ENCODE results near the gene AZIN2. TPM values are rescaled to one million over a fixed set of nuclear protein-coding genes. Genes with fewer than 3 reads are reported as not detected.

Gene AZIN2
- total and polyA plus RNA-seq, 2 of the 13 experiments (the other 11 are each of a cell fraction or from before 2014, with no cell fraction given), result 1.7 to 3.5 TPM

- TF ChIP-seq HOMEZ (CRISPR knock-in tag; IDR thresholded peaks at IDR 0.05; ENCODE audit: low read depth) (0 out of 2 replicates have a peak, but pooled peaks have one; percentile 28), ARID3A (IDR thresholded peaks at IDR 0.05; ENCODE audit: low read depth, low read length) (no peak), KDM3A (CRISPR knock-in tag; IDR thresholded peaks at IDR 0.05; ENCODE audit: low read depth) (no peak), ZNF598 (CRISPR knock-in tag; IDR thresholded peaks at IDR 0.05; ENCODE audit: borderline replicate concordance) (peak; percentile 46; the same call in 1 of the 2 replicates), FOXO1 (CRISPR knock-in tag; IDR thresholded peaks at IDR 0.05) (0 out of 2 replicates have a peak, but pooled peaks have one; percentile 28), MATR3 (CRISPR knock-in tag; IDR thresholded peaks at IDR 0.05) (no peak), GATAD1 (CRISPR knock-in tag; IDR thresholded peaks at IDR 0.05) (no peak), YY1 (IDR thresholded peaks at IDR 0.05; ENCODE audit: insufficient read depth, insufficient replicate concordance, low read depth, low read length) (peak; percentile 17), ZSCAN31 (CRISPR knock-in tag; IDR thresholded peaks at IDR 0.05; ENCODE audit: low read depth) (peak; percentile 35; the same call in 1 of the 2 replicates), RAD21 (CRISPR knock-in tag; IDR thresholded peaks at IDR 0.05) (peak; percentile 78), HNRNPUL1 (IDR thresholded peaks at IDR 0.05; ENCODE audit: low read depth, low read length) (no peak), GATAD2A (CRISPR knock-in tag; IDR thresholded peaks at IDR 0.05) (peak; percentile 31; the same call in 1 of the 2 replicates), XRCC5 (optimal IDR thresholded peaks at IDR 0.05; ENCODE audit: low read length) (peak; percentile 18), FOSL2 (CRISPR knock-in tag; IDR thresholded peaks at IDR 0.05) (peak; percentile 63), ZBTB33 (CRISPR knock-in tag; IDR thresholded peaks at IDR 0.05) (peak; percentile 38; the same call in 1 of the 2 replicates), ZNF687 (CRISPR knock-in tag; IDR thresholded peaks at IDR 0.05) (peak; percentile 44; the same call in 1 of the 2 replicates), NR2F6 (IDR thresholded peaks at IDR 0.05) (peak; percentile 32; the same call in 1 of the 2 replicates), NR2F6 (CRISPR knock-in tag; IDR thresholded peaks at IDR 0.05) (peak; percentile 41; the same call in 1 of the 2 replicates), ARNT2 (CRISPR knock-in tag; IDR thresholded peaks at IDR 0.05; ENCODE audit: low read depth) (no peak), FOXJ3 (CRISPR knock-in tag; IDR thresholded peaks at IDR 0.05; ENCODE audit: borderline replicate concordance) (no peak)
These were observed 25.5 kb upstream of the AZIN2 start (continued) for GRCh38 chr1:33055210-33056008.

Measured in HepG2 (cell line).